Ovary (tissue), 9 donors: Measurements from ENCODE around the gene PDSS2. TPM values are rescaled to one million over a fixed set of nuclear protein-coding genes. Genes with fewer than 3 reads are reported as not detected.
"Not testable (repeated sequence)": the region's sequence is repeated elsewhere in the genome, so short reads cannot be mapped to it uniquely, and the experiment has no call there.

Experiments used
- DNase-seq, 5 donors: peaks; one replicate each; pipeline ENCODE4 v3.0.0-alpha.2; 2019 to 2020
- H3K27ac ChIP-seq, 2 donors: fragments of 200-600 bp; one replicate each; pipeline versions ENCODE4 v1.5.1 to v1.8.0; 2019 to 2022
- H3K27me3 ChIP-seq: fragments of 200-600 bp; one replicate; pipeline ENCODE4 v1.8.0; 2022
- H3K36me3 ChIP-seq: fragments of 200-600 bp; sonication (generic); one replicate; pipeline ENCODE4 v1.5.1; 2019
- H3K4me1 ChIP-seq: one replicate; pipeline ENCODE4 v1.8.1; 2013; ENCODE audit warnings: mild to moderate bottlenecking, moderate library complexity; ENCODE audit not compliant: insufficient read depth
- H3K4me3 ChIP-seq: fragments of 200-600 bp; sonication (generic); one replicate; pipeline ENCODE4 v1.5.1; 2017
- H3K9me3 ChIP-seq, 2 donors: fragments of 200-600 bp in 1 of 2; sonication (generic) in 1 of 2; one replicate each; pipeline versions ENCODE4 v1.5.1 to v1.8.1; 2013 to 2019; ENCODE audit warnings: mild to moderate bottlenecking in 1 of 2, moderate library complexity in 1 of 2
- CTCF ChIP-seq, 3 donors: fragments of 450-650 bp in 2 of 3; fragments of 200-600 bp in 1 of 3; IDR thresholded peaks; one replicate each; pipeline versions ENCODE4 v1.5.1 to v1.8.0; 2016 to 2022; ENCODE audit warnings: antibody characterized with exemption in 3 of 3, mild to moderate bottlenecking in 1 of 3
- EP300 ChIP-seq: sonication (generic); formaldehyde crosslinking; IDR thresholded peaks from one replicate; pipeline ENCODE4 v1.6.1; 2017; ENCODE audit warnings: antibody characterized with exemption
- POLR2A ChIP-seq: fragments of 450-650 bp; IDR thresholded peaks from one replicate; pipeline ENCODE4 v1.6.1; 2017; ENCODE audit warnings: antibody characterized with exemption, mild to moderate bottlenecking, moderate library complexity
- WGBS, 3 donors: extraction: QIAGEN DNeasy Blood & Tissue Kit in 1 of 3; methylation state at CpG; one replicate each; pipeline versions ENCODE4 v1.1.5 to v1.1.7; 2013 to 2017; 5-methylcytosine and 5-hydroxymethylcytosine counted together
- intact Hi-C, 4 donors: fragments of 100-400 bp; cut with DNase I; formaldehyde crosslinking; loops; one replicate each; pipeline versions ENCODE4 v1.11.0 to v1.15.1; 2022 to 2023
- polyA plus RNA-seq, 2 donors: library from polyadenylated mRNA; stranded (reverse); fragments of 200-250 nt in 1 of 2; fragments of 350-450 nt in 1 of 2; fragmentation: Illumina TruSeq in 1 of 2; extraction: RNeasy Lipid Tissue Mini Kit (QIAGEN cat#74804) in 1 of 2; gene quantifications; one replicate each; pipeline ENCODE4 v1.2.3, GENCODE V29; 2013 to 2014
- total RNA-seq, 7 donors: library from RNA; depleted of rRNA in 2 of 7; stranded (reverse); fragments of >200 nt in 2 of 7; fragmentation: NEBNext Ultra II Directional in 3 of 7; extraction: Animal tissue kit (Norgen Biotek cat#: 25700) in 3 of 7; gene quantifications; one replicate each; pipeline versions ENCODE4 v1.1.0 to v1.2.4, GENCODE V29; 2016 to 2023
- donor health status: DM: no; HTN: no; CAD: no; lungs with moderate emphysema.
- donor health status: DM: no; HTN: no; CAD: no.
- donor health status: Bipolar disorder and iron deficiency.
- donor health status: DM: yes; HTN: yes; CAD: no.
- donor health status: DM: no; HTN: no; CAD: no.
- donor health status: DM: yes; HTN: yes; CAD: no.

The PDSS2 gene
- total and polyA plus RNA-seq, 9 donors: 8.2 to 17.5 (median 12.0) TPM

- Histone ChIP-seq H3K9me3 (no peaks in the 10 kb centered on the region), H3K27ac (no peak overlapping the region), H3K4me3 (no peak overlapping the region), H3K4me1 (no peaks in the 10 kb centered on the region), H3K27me3 (no peaks in the 10 kb centered on the region), H3K36me3 (no peaks in the 10 kb centered on the region)
- 93 to 98% (median 97%) methylated on average over 4 of the region's 4 CpGs for WGBS, 3 donors
- no peak for TF ChIP-seq POLR2A
- TF ChIP-seq CTCF (IDR thresholded peaks at IDR 0.05): no peak
- no peak for TF ChIP-seq EP300
- DNase-seq: no peak
- intact Hi-C loops: no loop called here
These were observed 339.0 kb downstream of the PDSS2 start for GRCh38 chr6:107120404-107120803.

- H3K9me3 ChIP-seq: no peaks in the 10 kb centered on the region
- no peaks in the 10 kb centered on the region for H3K36me3 ChIP-seq
- no peaks in the 10 kb centered on the region for H3K4me1 ChIP-seq
- intact Hi-C loops: loop anchor here in 1 of 4 donors (10.0 kb wide), 1 partner anchor 94 kb away; the partner anchor contains the start of gene MTRES1
- no peaks in the 10 kb centered on the region for H3K27me3 ChIP-seq
- no peak overlapping the region for H3K27ac ChIP-seq
- no peak for TF ChIP-seq CTCF (IDR thresholded peaks at IDR 0.05)
- TF ChIP-seq EP300: no peak
- no peak for TF ChIP-seq POLR2A
- no peak for DNase-seq
- 75 to 77% (median 75%) methylated on average over 2 of the region's 2 CpGs for WGBS, 3 donors
- no peak overlapping the region for H3K4me3 ChIP-seq
These were observed 340.4 kb downstream of the PDSS2 start for GRCh38 chr6:107118976-107119375.

- H3K27me3 ChIP-seq, H3K4me3 ChIP-seq, H3K4me1 ChIP-seq, H3K27ac ChIP-seq, H3K36me3 ChIP-seq, H3K9me3 ChIP-seq, DNase-seq: not testable (repeated sequence)
- intact Hi-C loops: loop anchor here in 1 of 4 donors (10.0 kb wide), 1 partner anchor 94 kb away; the partner anchor contains the start of gene MTRES1
- WGBS, 3 donors: 89 to 93% (median 91%) methylated on average over 9 of the region's 9 CpGs
These were observed 340.8 kb downstream of the PDSS2 start for GRCh38 chr6:107118540-107118939.

DNA sequence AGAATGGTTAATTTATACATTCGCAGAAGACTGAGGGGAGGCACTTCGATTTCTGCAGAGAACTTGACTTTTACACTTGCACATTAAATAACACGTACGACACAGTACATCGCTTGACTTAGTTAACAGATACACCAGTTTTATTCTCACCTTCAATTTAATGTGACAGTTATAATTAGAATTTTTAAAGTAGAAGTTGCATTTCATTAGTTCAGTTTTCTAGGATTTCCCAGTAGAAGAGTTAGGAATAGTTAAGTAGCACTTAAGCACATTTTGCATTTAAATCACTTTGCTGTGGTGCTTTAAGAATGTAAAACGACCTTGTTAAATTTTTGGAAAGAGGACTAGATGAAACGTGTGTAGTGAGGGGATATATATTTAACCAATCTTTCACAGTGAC, 342.4 kb downstream of the PDSS2 start:
- Histone ChIP-seq H3K4me1 (no peaks in the 10 kb centered on the region), H3K36me3 (no peaks in the 10 kb centered on the region), H3K27me3 (no peaks in the 10 kb centered on the region), H3K9me3 (no peaks in the 10 kb centered on the region), H3K27ac (no peak overlapping the region), H3K4me3 (no peak overlapping the region)
- WGBS, 3 donors: 20 to 30% (median 27%) methylated on average over 7 of the region's 7 CpGs
- TF ChIP-seq CTCF (IDR thresholded peaks at IDR 0.05) (no peak), POLR2A (no peak), EP300 (no peak)
- no peak for DNase-seq
- intact Hi-C loops: loop anchor here in 1 of 4 donors (10.0 kb wide), 1 partner anchor 92 kb away; the partner anchor contains the start of gene MTRES1

GRCh38 chr6:107116328-107116892, 343.0 kb downstream of the PDSS2 start:
- H3K27ac ChIP-seq: no peak overlapping the region
- H3K4me3 ChIP-seq: peak overlapping the region; percentile 62
- H3K27me3 ChIP-seq: no peaks in the 10 kb centered on the region
- 2 to 4% (median 4%) methylated on average over 15 of the region's 15 CpGs for WGBS, 3 donors
- intact Hi-C loops: loop anchor here in 1 of 4 donors (10.0 kb wide), 1 partner anchor 92 kb away; the partner anchor contains the start of gene MTRES1
- H3K4me1 ChIP-seq: no peaks in the 10 kb centered on the region
- H3K9me3 ChIP-seq: no peaks in the 10 kb centered on the region
- no peak for TF ChIP-seq CTCF (IDR thresholded peaks at IDR 0.05)
- TF ChIP-seq POLR2A: no peak
- no peak for TF ChIP-seq EP300
- no peak for DNase-seq
- no peaks in the 10 kb centered on the region for H3K36me3 ChIP-seq
